HepG2 (cell line): ENCODE results near the gene KCNMA1. TPM values are rescaled to one million over a fixed set of nuclear protein-coding genes. Genes with fewer than 3 reads are reported as not detected.

Experiments used
- ATAC-seq: fragments of 200-7000 bp; cut with Tn5 transposase; 3 replicates; pipeline ENCODE4 v1.9.1; 2020; ENCODE audit warnings: mild to moderate bottlenecking, moderate library complexity
- BruUV-seq: library from RNA; stranded (reverse); fragments of 400-500 nt; replicated peaks from 2 replicates; lab custom pipeline; 2021; lab: Mats Ljungman, UMichigan
- CTCF ChIA-PET: fragments of 300-600 bp; formaldehyde crosslinking; extraction: SDS; loops from one replicate; lab custom pipeline; 2021; ENCODE audit warnings: low total read pairs, inconsistent platforms, low intra/inter-chr PET ratio; lab: Yijun Ruan, JAX
- POLR2A ChIA-PET: fragments of 350-600 bp; sonication (Branson Sonifier 250); formaldehyde crosslinking; loops from one replicate; lab custom pipeline; 2020; ENCODE audit warnings: antibody characterized with exemption, inconsistent platforms; lab: Yijun Ruan, JAX
- DNase-seq: peaks from one replicate; pipeline ENCODE4 v3.0.0-alpha.2; 2015; ENCODE audit warnings: low spot score
- FAIRE-seq: peaks from 3 replicates; lab custom pipeline; 2011; peaks lifted over from hg19 to GRCh38; lab: Jason Lieb, UNC
- H2AFZ ChIP-seq: one replicate; pipeline ENCODE4 v1.6.1; 2011; ENCODE audit warnings: low read length, inconsistent platforms
- H3K27ac ChIP-seq: fragments of 300-600 bp; 3 replicates; pipeline ENCODE4 v1.8.0; 2011; ENCODE audit warnings: mixed run types, mild to moderate bottlenecking, mixed read lengths, low read length, inconsistent platforms; ENCODE audit not compliant: insufficient read depth; ENCODE audit errors: extremely low read length
- H3K27me3 ChIP-seq, 2 experiments: fragments of 200-600 bp in 1 of 2; 2 replicates in 1 of 2; 3 replicates in 1 of 2; pipeline versions ENCODE4 v1.6.0 to v1.8.0; 2011; ENCODE audit warnings: low read length in 2 of 2, mild to moderate bottlenecking in 2 of 2, moderate library complexity in 2 of 2, inconsistent platforms in 1 of 2; ENCODE audit not compliant: insufficient read depth in 2 of 2, control insufficient read depth in 1 of 2
- H3K36me3 ChIP-seq, 2 experiments: fragments of 200-600 bp in 1 of 2; replicated peaks in 1 of 2; 2 replicates in 1 of 2; 3 replicates in 1 of 2; pipeline versions ENCODE4 v1.5.1 to v1.8.0; 2011; ENCODE audit warnings: low read length in 2 of 2, inconsistent platforms in 1 of 2; ENCODE audit not compliant: insufficient read depth in 2 of 2, control insufficient read depth in 1 of 2
- H3K4me1 ChIP-seq: 2 replicates; pipeline ENCODE4 v1.5.1; 2012; ENCODE audit warnings: low read length, inconsistent platforms; ENCODE audit not compliant: insufficient read depth
- H3K4me2 ChIP-seq: 2 replicates; pipeline ENCODE4 v1.6.0; 2011; ENCODE audit warnings: low read depth, low read length, inconsistent platforms
- H3K4me3 ChIP-seq, 3 experiments: fragments of 200-600 bp in 1 of 3; sonication (generic), shearing (Covaris generic) in 1 of 3; replicated peaks in 1 of 3; 2 replicates each; pipeline ENCODE4 v1.5.1; 2011 to 2016; ENCODE audit warnings: low read length in 3 of 3, inconsistent platforms in 2 of 3, low read depth in 2 of 3, mild to moderate bottlenecking in 2 of 3, control low read depth in 1 of 3, mixed read lengths in 1 of 3; ENCODE audit not compliant: insufficient read depth in 1 of 3
- H3K79me2 ChIP-seq: one replicate; pipeline ENCODE4 v1.6.1; 2011; ENCODE audit warnings: low read length, inconsistent platforms; ENCODE audit not compliant: insufficient read depth
- H3K9ac ChIP-seq: 2 replicates; pipeline ENCODE4 v1.6.0; 2011; ENCODE audit warnings: mild to moderate bottlenecking, low read depth, low read length, inconsistent platforms; ENCODE audit not compliant: insufficient read depth
- H3K9me3 ChIP-seq: 2 replicates; pipeline ENCODE4 v1.5.1; 2012; ENCODE audit warnings: mild to moderate bottlenecking, low read length
- H4K20me1 ChIP-seq: 2 replicates; pipeline ENCODE4 v1.6.0; 2011; ENCODE audit warnings: inconsistent platforms, mild to moderate bottlenecking, low read length, moderate library complexity; ENCODE audit not compliant: insufficient read depth
- TEAD3 ChIP-seq: optimal IDR thresholded peaks from 2 replicates; pipeline ENCODE3; 2016; ENCODE audit warnings: borderline replicate concordance
- ZNF451 ChIP-seq: sonication (generic); formaldehyde crosslinking; IDR thresholded peaks from 2 replicates; pipeline ENCODE4 v1.5.0; 2020; ENCODE audit warnings: mild to moderate bottlenecking, missing genetic modification reagents
- ZNF605 ChIP-seq: sonication (generic); formaldehyde crosslinking; IDR thresholded peaks from 2 replicates; pipeline ENCODE4 v1.8.0; 2022; ENCODE audit warnings: mild to moderate bottlenecking, missing genetic modification reagents
- ZNF766 ChIP-seq: sonication (generic); formaldehyde crosslinking; IDR thresholded peaks from 2 replicates; pipeline ENCODE4 v1.5.0; 2020; ENCODE audit warnings: missing genetic modification reagents, borderline replicate concordance
- WGBS: methylation state at CpG from one replicate; pipeline ENCODE4 v1.1.6; 2017; ENCODE audit warnings: low lambda C conversion rate; 5-methylcytosine and 5-hydroxymethylcytosine counted together
- in situ Hi-C: cut with HindIII; loops from 2 replicates; pipeline ENCODE4 v1.10.0; 2017; ENCODE audit warnings: low pct_unique_long_range_greater_than_20kb; ENCODE audit not compliant: extremely low pct_ligation_motif_present
- intact Hi-C: fragments of 100-400 bp; cut with micrococcal nuclease; formaldehyde crosslinking; loops from one replicate; pipeline ENCODE4 v1.10.0; 2022; ENCODE audit not compliant: unreplicated experiment
- polyA plus RNA-seq, 8 experiments: library from polyadenylated mRNA; depleted of rRNA in 3 of 8; stranded (reverse) in 7 of 8; unstranded in 1 of 8; fragments of >200 nt; fragmentation: Illumina TruSeq in 4 of 8; extraction: Trizol in 4 of 8; gene quantifications; 2 replicates each; pipeline versions ENCODE4 v1.2.1 to v1.2.3, GENCODE V29; 2011 to 2016; ENCODE audit warnings: low read depth in 4 of 8, missing spikeins in 1 of 8, mixed read lengths in 1 of 8; ENCODE audit not compliant: insufficient read depth in 1 of 8
- total RNA-seq, 5 experiments: library from RNA; depleted of rRNA; stranded (reverse); fragments of >200 nt; fragmentation: Illumina TruSeq; extraction: Trizol; gene quantifications; 2 replicates each; pipeline ENCODE4 v1.2.3, GENCODE V29; 2016; ENCODE audit warnings: low read depth in 1 of 5
- TF ChIP-seq, protein P1 (sequence below): IDR thresholded peaks from 2 replicates; pipeline ENCODE4 v1.4.0; 2020; ENCODE audit warnings: mild to moderate bottlenecking, missing genetic modification reagents

The KCNMA1 gene
- total and polyA plus RNA-seq, 2 of the 13 experiments (the other 11 are each of a cell fraction or from before 2014, with no cell fraction given), result 0.02 TPM; not detected in 1

DNA sequence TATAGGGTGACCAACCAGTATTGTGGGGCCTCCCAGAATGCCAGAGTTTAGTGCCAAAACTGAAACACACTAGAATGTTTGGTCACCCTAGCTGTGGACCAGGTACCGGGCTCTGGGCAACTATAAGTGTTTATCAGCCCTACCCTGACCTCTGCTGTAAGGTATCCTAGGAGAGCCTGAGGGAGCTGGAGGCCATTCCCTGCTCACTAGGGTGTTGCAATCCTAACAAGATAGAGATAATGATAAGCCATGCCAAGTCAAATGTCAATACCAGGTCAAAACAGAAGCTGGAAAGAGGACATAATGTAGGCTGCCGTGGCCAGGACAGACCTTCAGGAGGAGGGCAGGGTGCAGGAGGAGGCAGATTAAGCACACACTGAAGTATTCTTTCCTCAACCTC, 151.8 kb downstream of the KCNMA1 start (continued):
- TF ChIP-seq, protein P1, sequence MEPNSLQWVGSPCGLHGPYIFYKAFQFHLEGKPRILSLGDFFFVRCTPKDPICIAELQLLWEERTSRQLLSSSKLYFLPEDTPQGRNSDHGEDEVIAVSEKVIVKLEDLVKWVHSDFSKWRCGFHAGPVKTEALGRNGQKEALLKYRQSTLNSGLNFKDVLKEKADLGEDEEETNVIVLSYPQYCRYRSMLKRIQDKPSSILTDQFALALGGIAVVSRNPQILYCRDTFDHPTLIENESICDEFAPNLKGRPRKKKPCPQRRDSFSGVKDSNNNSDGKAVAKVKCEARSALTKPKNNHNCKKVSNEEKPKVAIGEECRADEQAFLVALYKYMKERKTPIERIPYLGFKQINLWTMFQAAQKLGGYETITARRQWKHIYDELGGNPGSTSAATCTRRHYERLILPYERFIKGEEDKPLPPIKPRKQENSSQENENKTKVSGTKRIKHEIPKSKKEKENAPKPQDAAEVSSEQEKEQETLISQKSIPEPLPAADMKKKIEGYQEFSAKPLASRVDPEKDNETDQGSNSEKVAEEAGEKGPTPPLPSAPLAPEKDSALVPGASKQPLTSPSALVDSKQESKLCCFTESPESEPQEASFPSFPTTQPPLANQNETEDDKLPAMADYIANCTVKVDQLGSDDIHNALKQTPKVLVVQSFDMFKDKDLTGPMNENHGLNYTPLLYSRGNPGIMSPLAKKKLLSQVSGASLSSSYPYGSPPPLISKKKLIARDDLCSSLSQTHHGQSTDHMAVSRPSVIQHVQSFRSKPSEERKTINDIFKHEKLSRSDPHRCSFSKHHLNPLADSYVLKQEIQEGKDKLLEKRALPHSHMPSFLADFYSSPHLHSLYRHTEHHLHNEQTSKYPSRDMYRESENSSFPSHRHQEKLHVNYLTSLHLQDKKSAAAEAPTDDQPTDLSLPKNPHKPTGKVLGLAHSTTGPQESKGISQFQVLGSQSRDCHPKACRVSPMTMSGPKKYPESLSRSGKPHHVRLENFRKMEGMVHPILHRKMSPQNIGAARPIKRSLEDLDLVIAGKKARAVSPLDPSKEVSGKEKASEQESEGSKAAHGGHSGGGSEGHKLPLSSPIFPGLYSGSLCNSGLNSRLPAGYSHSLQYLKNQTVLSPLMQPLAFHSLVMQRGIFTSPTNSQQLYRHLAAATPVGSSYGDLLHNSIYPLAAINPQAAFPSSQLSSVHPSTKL (CRISPR knock-in tag), result no peak
- no peak for TF ChIP-seq ZNF605

GRCh38 chr10:77482072-77482471, 155.5 kb downstream of the KCNMA1 start:
- H3K27me3 ChIP-seq, result no peaks in the 10 kb centered on the region
- POLR2A ChIA-PET, result no interaction called here
- no peaks in the 10 kb centered on the region for H3K36me3 ChIP-seq
- no peak overlapping the region for H3K27ac ChIP-seq
- no peaks in the 10 kb centered on the region for H4K20me1 ChIP-seq
- H3K9me3 ChIP-seq, result no peaks in the 10 kb centered on the region
- no peak for TF ChIP-seq ZNF451 (CRISPR knock-in tag)
- no peak for TF ChIP-seq ZNF766 (CRISPR knock-in tag)
- TF ChIP-seq TEAD3 (CRISPR knock-in tag), result no peak
- TF ChIP-seq, all 625 proteins: peak for 0
- no TSS peak for BruUV-seq
- WGBS, result 0% methylated on average over 2 of the region's 2 CpGs
- Histone ChIP-seq H2AFZ (no peak overlapping the region), H3K79me2 (no peaks in the 10 kb centered on the region), H3K4me3 (no peak overlapping the region), H3K4me1 (no peaks in the 10 kb centered on the region; the same call in 1 of the 2 replicates), H3K4me2 (no peak overlapping the region), H3K9ac (no peak overlapping the region)
- in situ Hi-C loops, result no loop called here
- ATAC-seq, result no peak
- CTCF ChIA-PET, result no interaction called here
- intact Hi-C loops, result no loop called here
- FAIRE-seq, result no peak
- no peak for DNase-seq
